Activated T-cell treated with anti-CD3 and anti-CD28 coated beads, Interleukin-2, amount 50 U/mL, for 1 hour (primary cell): ENCODE measurements around the gene ENTPD6.

Experiments
- DNase-seq: peaks from one replicate; pipeline ENCODE4 v3.0.0-alpha.2; 2020

ENTPD6 gene

DNA sequence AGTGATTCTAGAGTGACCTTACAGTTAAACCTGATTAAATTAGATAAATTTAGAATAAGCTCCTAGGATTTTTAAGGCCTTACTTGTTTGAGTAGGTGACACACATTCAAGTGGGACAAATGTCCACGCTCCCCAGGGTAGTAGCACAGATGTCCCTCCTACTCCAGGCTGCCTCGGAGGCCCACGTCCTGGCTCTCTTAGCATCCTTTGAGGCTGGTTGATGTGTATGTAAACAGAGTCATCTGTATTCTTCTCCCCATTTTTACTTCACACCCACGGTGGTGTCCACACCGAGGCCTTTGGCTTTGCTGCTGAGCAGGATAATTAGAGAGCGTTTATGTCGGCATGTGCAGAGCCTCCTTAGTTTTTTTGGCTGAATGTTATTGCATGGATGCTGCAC lies 15.8 kb downstream of the ENTPD6 start:
- DNase-seq: no peak

GRCh38 chr20:25212242-25212641 lies 16.7 kb downstream of the ENTPD6 start:
- no peak for DNase-seq

DNA sequence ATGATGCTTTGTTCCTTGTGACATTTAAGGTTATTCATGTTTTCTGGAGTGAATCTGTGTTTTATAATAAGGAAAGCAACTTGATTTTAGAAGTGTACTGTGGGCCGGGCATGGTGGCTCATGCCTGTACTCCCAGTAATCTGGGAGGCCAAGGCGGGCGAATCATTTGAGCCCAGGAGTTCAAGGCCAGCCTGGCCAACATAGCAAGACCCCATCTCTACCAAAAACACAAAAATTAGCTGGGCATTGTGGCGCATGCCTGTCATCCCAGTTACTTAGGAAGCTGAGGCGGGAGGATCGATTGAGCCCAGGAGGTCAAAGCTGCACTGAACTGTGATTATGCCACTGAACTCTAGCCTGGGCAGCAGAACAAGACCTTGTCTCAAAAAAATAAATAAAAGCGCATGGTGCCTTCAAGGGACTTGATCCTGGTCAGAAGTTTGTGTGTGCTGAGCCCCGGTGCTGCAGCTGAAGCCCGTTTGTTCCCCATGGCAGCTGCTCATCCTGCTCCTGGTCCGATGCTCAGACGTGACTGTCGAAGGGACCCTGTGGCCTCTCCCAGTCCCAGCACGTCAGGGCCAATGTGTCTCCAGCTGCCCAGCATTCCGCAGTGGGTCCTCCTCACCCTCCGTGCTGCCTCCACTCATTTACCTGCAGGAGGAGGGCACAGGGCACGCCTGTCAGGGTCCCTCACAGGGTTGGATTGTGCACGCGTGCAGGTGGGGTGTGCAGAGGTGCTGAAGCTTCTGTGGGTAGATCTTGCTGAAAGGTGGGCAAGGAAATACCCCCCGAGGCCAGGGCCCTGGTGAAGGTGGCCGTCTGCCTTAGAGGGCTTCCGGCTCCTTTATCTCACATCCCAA lies 18.3 kb downstream of the ENTPD6 start:
- DNase-seq: no peak

DNA sequence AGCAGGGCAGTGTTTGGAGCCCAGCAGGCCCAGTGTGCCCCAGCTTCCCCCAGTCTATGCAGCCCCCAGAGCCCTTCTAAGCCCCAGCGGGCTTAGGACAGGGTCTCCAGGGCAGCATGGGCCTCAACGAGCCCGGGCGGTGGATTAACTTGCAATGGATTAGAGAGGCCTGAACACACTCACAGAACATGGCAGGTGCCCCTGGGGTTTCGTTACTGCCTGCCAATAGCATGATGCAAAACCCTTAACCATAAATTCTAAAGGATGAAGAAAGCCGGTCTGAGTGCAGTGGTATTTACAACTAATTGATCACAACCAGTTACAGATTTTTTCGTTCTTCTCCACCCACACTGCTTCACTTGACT lies 18.9 kb downstream of the ENTPD6 start:
- DNase-seq: no peak

- DNase-seq: no peak
Measured at GRCh38 chr20:25214819-25215218, 19.3 kb downstream of the ENTPD6 start.

GRCh38 chr20:25215521-25215920 lies 20.0 kb downstream of the ENTPD6 start:
- no peak for DNase-seq

- no peak for DNase-seq
Measured at GRCh38 chr20:25216199-25216945, 20.9 kb downstream of the ENTPD6 start.

- no peak for DNase-seq
Measured at GRCh38 chr20:25217161-25218108, 21.9 kb downstream of the ENTPD6 start.

DNA sequence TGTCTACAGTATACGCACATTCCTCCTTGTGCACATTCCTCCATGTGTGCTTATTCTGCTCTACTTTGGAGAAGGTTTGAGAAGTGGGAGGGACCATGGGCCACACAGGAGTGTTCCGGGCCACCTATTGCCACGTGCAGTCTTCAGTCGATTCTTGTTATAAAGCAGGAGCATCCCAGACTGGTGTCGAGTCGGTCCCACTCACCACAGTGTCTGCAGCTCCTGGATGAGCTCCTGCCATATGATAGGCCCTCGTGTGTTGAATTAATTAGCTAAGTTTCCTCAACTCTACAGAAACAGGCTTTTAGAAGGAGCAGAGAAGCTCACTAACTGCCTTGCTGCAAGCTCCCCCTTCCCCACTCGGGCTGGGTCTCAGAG lies 22.6 kb downstream of the ENTPD6 start:
- DNase-seq: no peak

- no peak for DNase-seq
Measured at GRCh38 chr20:25218492-25218891, 23.0 kb downstream of the ENTPD6 start.

DNA sequence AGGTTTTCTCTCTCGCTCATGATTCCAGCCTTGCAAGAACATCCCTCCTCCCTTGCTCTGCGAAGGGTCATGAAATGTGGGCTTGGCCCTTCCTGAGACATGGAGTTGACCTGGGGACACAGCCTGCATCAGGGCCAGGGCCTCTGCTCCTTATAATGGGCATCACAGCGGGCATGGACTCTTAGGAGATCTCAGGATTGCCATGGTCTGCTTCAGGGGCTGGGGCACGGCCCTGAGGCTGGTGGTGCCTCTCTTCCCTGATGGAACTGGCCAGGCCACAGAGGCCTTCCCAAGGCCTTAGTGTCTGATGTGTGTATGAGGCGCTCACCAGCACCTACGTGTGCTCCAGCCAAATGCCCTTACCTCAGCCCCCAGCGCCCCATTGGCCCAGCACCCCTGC lies 23.9 kb downstream of the ENTPD6 start:
- DNase-seq: no peak

- no peak for DNase-seq
Measured at GRCh38 chr20:25220021-25220730, 24.7 kb downstream of the ENTPD6 start.

DNA sequence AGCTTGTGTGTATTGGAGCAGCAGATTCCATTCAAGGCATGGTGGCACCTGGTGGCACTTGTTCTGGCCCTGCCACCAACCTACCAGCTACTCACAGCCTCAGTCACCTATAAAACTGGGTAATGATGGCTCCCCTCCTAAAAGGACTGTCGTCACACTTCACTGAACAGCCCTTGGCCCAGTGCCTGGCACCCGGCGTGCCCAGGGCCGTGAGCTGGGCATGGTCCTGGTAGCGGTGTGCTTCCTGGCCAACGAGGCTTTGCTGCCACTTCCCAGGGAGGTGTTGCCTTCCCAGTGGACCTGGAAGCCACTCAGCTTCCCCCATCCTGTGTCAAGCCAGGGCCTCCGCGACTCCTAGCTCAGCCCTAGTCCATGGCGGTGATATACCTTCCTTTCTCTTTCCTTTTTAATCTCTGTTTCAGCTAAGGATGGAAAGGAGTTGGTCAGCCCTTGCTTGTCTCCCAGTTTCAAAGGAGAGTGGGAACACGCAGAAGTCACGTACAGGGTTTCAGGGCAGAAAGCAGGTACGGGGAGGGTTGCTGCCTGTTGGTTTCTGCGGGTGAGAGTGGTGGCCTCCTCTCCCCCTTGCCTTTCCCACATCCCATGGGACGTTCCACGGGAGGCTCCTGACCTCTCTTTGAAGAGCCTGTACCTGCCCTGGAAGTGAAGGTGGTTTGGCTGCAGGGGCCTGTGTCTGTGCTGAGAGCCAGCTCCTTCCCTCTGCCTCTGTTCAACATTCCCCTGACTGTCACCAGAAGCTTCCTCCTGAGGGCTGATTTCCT lies 25.5 kb downstream of the ENTPD6 start:
- DNase-seq: no peak

GRCh38 chr20:25221592-25222460 lies 26.3 kb downstream of the ENTPD6 start:
- no peak for DNase-seq

- DNase-seq: no peak
Measured at GRCh38 chr20:25222461-25223178, 27.1 kb downstream of the ENTPD6 start.

DNA sequence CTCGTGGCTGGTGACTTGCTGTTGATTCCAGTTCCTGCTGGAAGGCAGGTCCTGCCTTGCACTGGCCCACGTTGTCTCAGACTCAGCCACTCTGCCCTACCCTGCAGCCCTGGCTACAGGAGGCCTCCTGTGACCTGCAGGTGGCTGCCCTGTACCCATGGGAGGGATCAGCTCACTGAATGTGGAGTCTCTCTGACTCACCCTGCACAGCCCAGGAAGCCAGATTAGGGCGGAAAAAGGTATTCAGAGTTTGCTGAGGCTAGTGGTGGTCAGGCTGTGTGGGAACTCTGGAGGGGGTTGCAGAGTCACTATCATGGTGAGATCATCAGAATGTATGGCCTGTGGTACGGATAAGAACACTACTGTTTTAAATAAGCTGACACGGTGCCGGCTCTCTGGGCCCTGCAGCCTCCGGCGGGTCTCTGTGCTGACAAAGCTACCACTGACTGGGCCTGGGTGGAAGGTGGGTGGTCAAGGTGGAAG lies 27.7 kb downstream of the ENTPD6 start:
- DNase-seq: no peak

DNA sequence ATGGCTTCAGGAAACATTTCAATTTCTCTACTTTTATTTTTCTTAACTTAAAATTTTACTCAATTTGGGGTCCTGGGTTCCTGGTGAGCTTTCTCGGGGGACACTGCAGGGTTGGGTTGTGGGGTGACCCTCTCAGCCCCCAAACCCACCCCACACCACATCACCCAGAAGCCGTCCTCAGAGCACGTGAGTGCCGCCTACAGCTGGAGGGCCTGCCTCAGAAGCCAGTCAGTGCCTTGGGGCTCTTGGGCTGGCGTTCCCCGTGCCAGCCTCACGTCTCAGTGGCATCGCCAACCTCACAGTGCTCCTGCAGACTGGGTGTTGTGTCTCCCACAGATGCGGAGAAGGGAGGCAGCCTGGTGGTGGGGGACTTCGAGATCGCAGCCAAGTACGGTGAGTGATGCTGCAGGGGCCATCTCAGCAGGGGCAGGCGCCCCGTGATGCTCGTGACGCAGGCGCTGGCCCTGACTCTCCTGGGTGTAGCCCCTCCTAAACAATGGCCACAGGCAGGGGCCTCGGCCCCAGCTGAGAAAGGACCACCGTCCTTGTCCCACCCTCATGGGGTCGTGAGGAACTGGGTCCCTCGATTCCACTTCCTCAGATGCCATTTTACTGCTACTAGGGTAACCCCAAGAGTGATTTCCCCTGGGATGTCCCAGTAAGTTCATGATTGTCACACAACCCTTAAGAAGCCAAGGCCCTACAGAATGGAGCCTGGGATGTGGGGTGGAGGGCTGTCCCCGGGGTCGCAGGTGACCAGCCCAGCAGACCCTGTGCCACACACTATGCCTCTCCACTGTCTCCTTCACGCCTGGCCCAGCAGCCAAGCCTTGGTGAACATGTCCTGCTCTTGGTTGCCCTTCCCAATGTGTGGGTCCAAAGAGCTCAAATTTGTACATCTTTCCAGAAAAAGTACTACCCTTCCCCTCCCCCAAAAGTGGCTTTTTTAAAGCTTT lies 28.5 kb downstream of the ENTPD6 start:
- no peak for DNase-seq

GRCh38 chr20:25224941-25225340 lies 29.4 kb downstream of the ENTPD6 start:
- no peak for DNase-seq
